ENCODE data around the gene RAB30. TPM values are rescaled to one million over a fixed set of nuclear protein-coding genes. Genes with fewer than 3 reads are reported as not detected.
"Not testable (repeated sequence)": the region's sequence is repeated elsewhere in the genome, so short reads cannot be mapped to it uniquely, and the experiment has no call there.

The RAB30 gene
- total and polyA plus RNA-seq, 2 donors from 2014 or later = 3.1 to 15.2 TPM

DNA sequence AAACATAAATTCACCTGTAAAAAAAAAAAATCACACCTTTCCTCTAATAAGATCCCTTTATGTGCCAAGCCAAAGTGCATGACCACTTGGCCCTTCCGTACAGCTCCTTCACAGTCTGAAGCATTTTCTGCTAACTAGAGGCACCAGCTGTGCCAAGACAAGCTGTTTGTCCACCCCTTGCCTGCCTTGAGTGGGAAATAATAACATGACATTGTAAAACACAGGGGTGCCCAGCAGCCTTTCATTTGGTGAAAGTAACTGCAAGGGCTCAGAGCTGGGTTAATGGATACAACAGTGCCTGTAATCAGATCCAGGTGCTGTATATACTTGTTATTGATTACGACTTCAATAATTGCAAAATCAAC is 110.9 kb downstream of the RAB30 start:
- Histone ChIP-seq H3K4me3 (ENCODE audit: low read length in 3 of 3) (no peak overlapping the region), H3K27ac (ENCODE audit: low read depth in 2 of 2, low read length in 2 of 2) (no peak overlapping the region), H3K27me3 (ENCODE audit: control insufficient read depth, insufficient read depth, low read length) (no peaks in the 10 kb centered on the region), H3K36me3 (ENCODE audit: control insufficient read depth in 2 of 3, insufficient read depth in 3 of 3, low read length in 3 of 3) (no peaks in the 10 kb centered on the region), H3K9me3 (ENCODE audit: control insufficient read depth in 2 of 3, insufficient read depth in 1 of 3, low read length in 3 of 3) (no peaks in the 10 kb centered on the region), H3K4me1 (ENCODE audit: control insufficient read depth in 2 of 3, insufficient read depth in 2 of 3, low read depth in 1 of 3, low read length in 3 of 3) (no peaks in the 10 kb centered on the region), H3K9ac (ENCODE audit: low read length in 3 of 3) (no peak overlapping the region)
- FAIRE-seq = no peak
- intact Hi-C loops (cut with DNase I) = no loop called here
- TF ChIP-seq, protein P1, sequence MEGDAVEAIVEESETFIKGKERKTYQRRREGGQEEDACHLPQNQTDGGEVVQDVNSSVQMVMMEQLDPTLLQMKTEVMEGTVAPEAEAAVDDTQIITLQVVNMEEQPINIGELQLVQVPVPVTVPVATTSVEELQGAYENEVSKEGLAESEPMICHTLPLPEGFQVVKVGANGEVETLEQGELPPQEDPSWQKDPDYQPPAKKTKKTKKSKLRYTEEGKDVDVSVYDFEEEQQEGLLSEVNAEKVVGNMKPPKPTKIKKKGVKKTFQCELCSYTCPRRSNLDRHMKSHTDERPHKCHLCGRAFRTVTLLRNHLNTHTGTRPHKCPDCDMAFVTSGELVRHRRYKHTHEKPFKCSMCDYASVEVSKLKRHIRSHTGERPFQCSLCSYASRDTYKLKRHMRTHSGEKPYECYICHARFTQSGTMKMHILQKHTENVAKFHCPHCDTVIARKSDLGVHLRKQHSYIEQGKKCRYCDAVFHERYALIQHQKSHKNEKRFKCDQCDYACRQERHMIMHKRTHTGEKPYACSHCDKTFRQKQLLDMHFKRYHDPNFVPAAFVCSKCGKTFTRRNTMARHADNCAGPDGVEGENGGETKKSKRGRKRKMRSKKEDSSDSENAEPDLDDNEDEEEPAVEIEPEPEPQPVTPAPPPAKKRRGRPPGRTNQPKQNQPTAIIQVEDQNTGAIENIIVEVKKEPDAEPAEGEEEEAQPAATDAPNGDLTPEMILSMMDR (IDR thresholded peaks at IDR 0.05; ENCODE audit: borderline replicate concordance, extremely low read depth, insufficient read depth) = no peak
- no peak for DNase-seq

- no peak overlapping the region for H3K27ac ChIP-seq (ENCODE audit: low read depth in 2 of 2, low read length in 2 of 2)
- no peaks in the 10 kb centered on the region for H3K9me3 ChIP-seq (ENCODE audit: control insufficient read depth in 2 of 3, insufficient read depth in 1 of 3, low read length in 3 of 3)
- no peaks in the 10 kb centered on the region for H3K4me1 ChIP-seq (ENCODE audit: control insufficient read depth in 2 of 3, insufficient read depth in 2 of 3, low read depth in 1 of 3, low read length in 3 of 3)
- no peak overlapping the region for H3K4me3 ChIP-seq (ENCODE audit: low read length in 3 of 3)
- no peaks in the 10 kb centered on the region for H3K36me3 ChIP-seq (ENCODE audit: control insufficient read depth in 2 of 3, insufficient read depth in 3 of 3, low read length in 3 of 3)
- intact Hi-C loops (cut with DNase I) = no loop called here
- TF ChIP-seq, protein P1 (IDR thresholded peaks at IDR 0.05; ENCODE audit: borderline replicate concordance, extremely low read depth, insufficient read depth) = no peak
- FAIRE-seq (no peak), DNase-seq (no peak)
- no peak overlapping the region for H3K9ac ChIP-seq (ENCODE audit: low read length in 3 of 3)
- H3K27me3 ChIP-seq (ENCODE audit: control insufficient read depth, insufficient read depth, low read length) = no peaks in the 10 kb centered on the region
Observed at GRCh38 chr11:82959987-82960778, 111.5 kb downstream of the RAB30 start.

DNA sequence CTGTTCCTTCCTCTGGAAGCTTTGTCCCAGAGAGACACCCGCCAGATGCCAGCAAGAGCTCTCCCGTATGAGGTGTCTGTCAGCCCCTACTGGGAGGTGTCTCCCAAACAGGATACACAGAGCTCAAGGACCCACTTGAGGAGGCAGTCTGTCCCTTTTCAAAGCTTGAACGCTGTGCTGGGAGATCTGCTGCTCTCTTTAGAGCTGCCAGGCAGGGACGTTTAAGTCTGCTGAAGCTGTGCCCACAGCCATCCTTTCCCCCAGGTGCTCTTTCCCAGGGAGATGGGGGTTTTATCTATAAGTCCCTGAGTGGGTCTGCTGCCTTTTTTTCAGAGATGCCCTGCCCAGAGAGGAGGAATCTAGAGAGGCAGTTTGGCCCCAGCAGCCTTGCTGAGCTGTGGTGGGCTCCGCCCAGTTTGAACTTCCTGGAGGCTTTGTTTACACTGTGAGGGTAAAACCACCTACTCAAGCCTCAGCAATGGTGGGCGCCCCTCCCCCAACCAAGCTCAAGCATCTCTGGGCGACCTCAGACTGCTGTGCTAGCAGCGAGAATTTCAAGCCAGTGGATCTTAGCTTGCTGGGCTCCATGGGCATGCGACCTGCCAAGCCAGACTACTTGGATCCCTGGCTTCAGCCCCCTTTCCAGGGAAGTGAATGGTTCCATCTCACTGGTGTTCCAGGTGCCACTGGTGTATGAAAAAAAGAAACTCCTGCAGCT is 115.8 kb downstream of the RAB30 start:
- H3K36me3 ChIP-seq (ENCODE audit: control insufficient read depth in 2 of 3, insufficient read depth in 3 of 3, low read length in 3 of 3); H3K9ac ChIP-seq (ENCODE audit: low read length in 3 of 3); H3K4me3 ChIP-seq (ENCODE audit: low read length in 3 of 3); H3K27ac ChIP-seq (ENCODE audit: low read depth in 2 of 2, low read length in 2 of 2); intact Hi-C loops (cut with DNase I); FAIRE-seq; H3K27me3 ChIP-seq (ENCODE audit: control insufficient read depth, insufficient read depth, low read length); H3K9me3 ChIP-seq (ENCODE audit: control insufficient read depth in 2 of 3, insufficient read depth in 1 of 3, low read length in 3 of 3); H3K4me1 ChIP-seq (ENCODE audit: control insufficient read depth in 2 of 3, insufficient read depth in 2 of 3, low read depth in 1 of 3, low read length in 3 of 3): not testable (repeated sequence)
- peak in 1 of 5 donors; percentile 70 for DNase-seq

GRCh38 chr11:82950502-82950901 is 121.2 kb downstream of the RAB30 start:
- H3K4me3 ChIP-seq (ENCODE audit: low read length in 3 of 3); H3K4me1 ChIP-seq (ENCODE audit: control insufficient read depth in 2 of 3, insufficient read depth in 2 of 3, low read depth in 1 of 3, low read length in 3 of 3); DNase-seq; H3K27me3 ChIP-seq (ENCODE audit: control insufficient read depth, insufficient read depth, low read length); H3K36me3 ChIP-seq (ENCODE audit: control insufficient read depth in 2 of 3, insufficient read depth in 3 of 3, low read length in 3 of 3); intact Hi-C loops (cut with DNase I); FAIRE-seq; H3K9ac ChIP-seq (ENCODE audit: low read length in 3 of 3); H3K9me3 ChIP-seq (ENCODE audit: control insufficient read depth in 2 of 3, insufficient read depth in 1 of 3, low read length in 3 of 3); H3K27ac ChIP-seq (ENCODE audit: low read depth in 2 of 2, low read length in 2 of 2): not testable (repeated sequence)

Measured in kidney (tissue), 14 donors.